NCI-H2196 (cell line): ENCODE results near the gene KMT5C.
A peak's percentile ranks its signal among the peaks of the same experiment; 100 is the strongest.

Source experiments
- DNase-seq: peaks from one replicate; lab custom pipeline; 2025; ENCODE audit not compliant: unreplicated experiment; lab: John Stamatoyannopoulos, UW

KMT5C gene

GRCh38 chr19:55384920-55385723 lies 45.4 kb downstream of the KMT5C start:
- peak; percentile 98 for DNase-seq

DNA sequence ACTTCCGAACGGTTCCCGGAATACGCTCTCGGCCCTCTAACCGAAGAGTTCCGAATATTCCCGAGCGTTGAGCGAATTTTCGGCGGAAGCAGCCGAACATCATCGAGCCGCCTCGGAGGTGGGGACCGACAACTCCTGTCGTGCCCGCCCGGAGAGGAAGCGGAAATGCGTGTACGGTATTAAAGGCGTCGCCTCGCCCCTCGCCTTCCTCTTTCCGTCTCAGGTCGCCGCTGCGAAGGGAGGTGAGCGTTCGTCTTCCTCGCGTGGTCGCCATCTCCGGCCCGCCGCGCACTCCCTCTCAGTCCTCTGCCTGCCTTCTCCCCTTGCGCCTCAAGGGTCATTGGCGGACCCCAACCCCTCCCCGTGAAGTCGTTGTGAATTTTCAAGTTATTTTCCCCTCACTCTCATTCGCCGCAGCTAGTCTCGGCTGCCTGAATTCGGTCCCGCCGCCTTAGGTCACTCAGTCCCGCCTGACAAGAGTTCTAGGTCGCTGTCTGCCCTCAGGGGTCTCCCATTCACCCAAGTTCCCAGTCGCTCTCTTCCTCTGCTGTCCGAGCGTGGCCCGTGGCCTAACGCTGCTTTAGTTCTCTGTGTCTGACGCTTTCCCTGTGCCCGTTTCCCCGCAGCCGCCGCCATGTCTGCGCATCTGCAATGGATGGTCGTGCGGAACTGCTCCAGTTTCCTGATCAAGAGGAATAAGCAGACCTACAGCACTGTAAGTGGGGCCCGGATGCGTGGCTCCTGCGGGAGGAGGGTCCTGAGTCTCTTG lies 46.2 kb downstream of the KMT5C start, which contains the start of gene RPL28:
Gene RPL28, plus strand, starts transcription at position 209 of the 769 bp plus-strand sequence. Its CDS starts 426 bp downstream, at position 635.
- peak; percentile 99 for DNase-seq

- no peak for DNase-seq
Measured at GRCh38 chr19:55386493-55386971, 46.9 kb downstream of the KMT5C start.

- DNase-seq: no peak
Measured at GRCh38 chr19:55387736-55388497, 48.2 kb downstream of the KMT5C start.

DNA sequence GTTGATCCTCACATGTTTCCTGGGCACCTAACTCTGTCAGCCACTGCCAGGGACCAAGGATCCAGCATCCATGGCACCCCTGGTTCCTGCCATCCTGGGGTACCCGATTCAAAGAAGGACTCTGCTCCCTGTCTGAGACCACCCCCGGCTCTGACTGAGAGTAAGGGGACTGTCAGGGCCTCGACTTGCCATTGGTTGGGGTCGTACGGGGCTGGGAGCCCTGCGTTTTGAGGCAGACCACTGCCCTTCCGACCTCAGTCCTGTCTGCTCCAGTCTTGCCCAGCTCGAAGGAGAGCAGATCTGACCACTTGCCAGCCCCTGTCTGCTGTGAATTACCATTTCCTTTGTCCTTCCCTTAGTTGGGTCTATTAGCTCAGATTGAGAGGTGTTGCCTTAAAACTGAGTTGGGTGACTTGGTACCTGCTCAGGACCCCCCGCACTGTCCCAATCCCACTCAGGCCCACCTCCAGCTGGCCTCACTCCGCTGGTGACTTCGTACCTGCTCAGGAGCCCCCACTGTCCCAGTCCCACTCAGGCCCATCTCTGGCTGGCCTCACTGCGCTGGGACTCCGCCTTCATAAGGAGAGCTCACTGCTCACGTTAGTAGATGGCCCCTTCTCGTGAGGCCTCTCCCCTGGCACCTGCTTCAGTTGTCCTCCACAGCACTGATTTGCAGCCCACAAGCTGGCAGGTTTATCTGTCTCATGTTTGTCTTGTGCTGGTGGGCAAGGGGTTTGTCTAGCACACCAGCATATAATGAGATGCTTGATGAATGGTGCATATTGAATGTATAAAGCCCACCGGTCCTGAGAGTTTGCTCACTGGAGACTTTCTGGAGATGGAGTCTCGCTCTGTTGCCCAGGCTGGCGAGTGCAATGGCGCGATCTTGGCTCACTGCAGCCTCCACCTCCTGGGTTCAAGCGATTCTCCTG lies 50.0 kb downstream of the KMT5C start:
- no peak for DNase-seq

- no peak for DNase-seq
Measured at GRCh38 chr19:55390461-55390880, 50.8 kb downstream of the KMT5C start.

DNA sequence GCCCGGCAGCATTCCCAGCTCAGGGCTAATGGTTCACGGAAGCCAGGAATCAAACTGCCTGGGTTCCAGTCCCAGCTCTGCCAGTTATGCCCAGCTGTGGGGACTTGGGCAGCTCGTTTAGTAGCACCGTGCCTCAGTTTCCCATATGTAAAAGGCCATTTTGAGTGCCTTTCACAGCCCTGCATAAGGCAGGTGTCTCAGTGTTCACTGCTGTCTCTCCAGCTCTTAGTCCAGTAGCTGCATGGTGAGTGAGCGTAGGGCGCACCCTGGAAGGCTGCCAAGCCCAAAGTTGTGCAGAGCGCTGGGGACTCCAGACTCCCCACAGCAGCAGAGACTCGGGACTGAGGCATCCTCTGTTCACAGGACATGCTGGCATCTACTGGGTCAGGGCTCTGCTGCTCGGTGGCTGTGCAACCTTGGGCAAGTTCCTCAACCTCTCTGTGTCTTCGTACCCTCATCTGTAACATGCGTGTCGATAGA lies 51.6 kb downstream of the KMT5C start:
- DNase-seq: no peak

- DNase-seq: no peak
Measured at GRCh38 chr19:55391702-55392615, 52.3 kb downstream of the KMT5C start.

- DNase-seq: no peak
Measured at GRCh38 chr19:55392820-55393761, 53.4 kb downstream of the KMT5C start.
